Measurements from ENCODE around the gene GAB2. TPM values are rescaled to one million over a fixed set of nuclear protein-coding genes. Genes with fewer than 3 reads are reported as not detected.

The GAB2 gene
- total RNA-seq, 1 donor from 2014 or later = 10.9 TPM

- peaks cover 44% of the 10 kb centered on the region for H3K4me1 Mint-ChIP-seq (ENCODE audit: low read depth)
- H3K9me3 Mint-ChIP-seq (ENCODE audit: low read depth) = no peaks in the 10 kb centered on the region
- no peak overlapping the region for H3K4me3 Mint-ChIP-seq (ENCODE audit: unreplicated experiment)
- peak overlapping the region; percentile 91 for H3K27ac Mint-ChIP-seq (ENCODE audit: unreplicated experiment)
- no peaks in the 10 kb centered on the region for H3K27me3 Mint-ChIP-seq (ENCODE audit: low read depth)
- no peaks in the 10 kb centered on the region for H3K36me3 Mint-ChIP-seq (ENCODE audit: low read depth)
- no peak for DNase-seq (ENCODE audit: low spot score)
- TF ChIP-seq CTCF (IDR thresholded peaks at IDR 0.05) = no peak
Observed at GRCh38 chr11:78349114-78349513, 68.5 kb downstream of the GAB2 start.

GRCh38 chr11:78347956-78348355 lies 69.7 kb downstream of the GAB2 start:
- no peak for TF ChIP-seq CTCF (IDR thresholded peaks at IDR 0.05)
- no peak for DNase-seq (ENCODE audit: low spot score)
- Mint-ChIP-seq H3K4me3 (ENCODE audit: unreplicated experiment) (no peak overlapping the region), H3K36me3 (ENCODE audit: low read depth) (no peaks in the 10 kb centered on the region), H3K27ac (ENCODE audit: unreplicated experiment) (no peak overlapping the region), H3K27me3 (ENCODE audit: low read depth) (no peaks in the 10 kb centered on the region), H3K4me1 (ENCODE audit: low read depth) (peaks cover 44% of the 10 kb centered on the region), H3K9me3 (ENCODE audit: low read depth) (no peaks in the 10 kb centered on the region)

GRCh38 chr11:78346799-78347198 lies 70.8 kb downstream of the GAB2 start:
- TF ChIP-seq CTCF (IDR thresholded peaks at IDR 0.05) = no peak
- no peak overlapping the region for H3K4me3 Mint-ChIP-seq (ENCODE audit: unreplicated experiment)
- H3K27me3 Mint-ChIP-seq (ENCODE audit: low read depth) = no peaks in the 10 kb centered on the region
- H3K4me1 Mint-ChIP-seq (ENCODE audit: low read depth) = peaks cover 35% of the 10 kb centered on the region
- no peaks in the 10 kb centered on the region for H3K9me3 Mint-ChIP-seq (ENCODE audit: low read depth)
- no peaks in the 10 kb centered on the region for H3K36me3 Mint-ChIP-seq (ENCODE audit: low read depth)
- DNase-seq (ENCODE audit: low spot score) = no peak
- no peak overlapping the region for H3K27ac Mint-ChIP-seq (ENCODE audit: unreplicated experiment)

DNA sequence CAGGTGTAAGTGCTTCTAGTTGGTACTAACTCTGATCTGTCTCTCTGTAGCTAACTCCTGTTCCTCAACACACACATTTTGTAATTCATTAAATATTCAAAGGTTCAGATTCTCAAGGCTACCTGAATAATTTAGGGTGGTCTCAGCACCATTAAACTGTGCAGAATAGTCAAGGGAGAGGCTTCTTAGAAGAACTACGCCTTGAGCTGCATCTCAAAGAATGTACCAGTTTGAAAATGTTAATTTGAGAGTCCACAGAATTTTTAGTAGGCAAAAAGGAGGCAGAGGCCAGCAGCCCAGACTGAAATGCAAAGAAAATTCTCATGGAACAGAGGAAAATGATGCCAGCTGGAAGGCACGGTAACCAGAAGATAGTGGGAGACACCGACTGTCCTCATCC lies 72.2 kb downstream of the GAB2 start:
- Mint-ChIP-seq H3K27me3 (ENCODE audit: low read depth) (no peaks in the 10 kb centered on the region), H3K36me3 (ENCODE audit: low read depth) (no peaks in the 10 kb centered on the region), H3K27ac (ENCODE audit: unreplicated experiment) (no peak overlapping the region), H3K9me3 (ENCODE audit: low read depth) (no peaks in the 10 kb centered on the region), H3K4me1 (ENCODE audit: low read depth) (peaks cover 25% of the 10 kb centered on the region), H3K4me3 (ENCODE audit: unreplicated experiment) (no peak overlapping the region)
- TF ChIP-seq CTCF (IDR thresholded peaks at IDR 0.05) = no peak
- no peak for DNase-seq (ENCODE audit: low spot score)

- no peak overlapping the region for H3K4me3 Mint-ChIP-seq (ENCODE audit: unreplicated experiment)
- no peaks in the 10 kb centered on the region for H3K36me3 Mint-ChIP-seq (ENCODE audit: low read depth)
- H3K4me1 Mint-ChIP-seq (ENCODE audit: low read depth) = peaks cover 17% of the 10 kb centered on the region
- H3K27ac Mint-ChIP-seq (ENCODE audit: unreplicated experiment) = no peak overlapping the region
- no peak for TF ChIP-seq CTCF (IDR thresholded peaks at IDR 0.05)
- no peaks in the 10 kb centered on the region for H3K9me3 Mint-ChIP-seq (ENCODE audit: low read depth)
- no peaks in the 10 kb centered on the region for H3K27me3 Mint-ChIP-seq (ENCODE audit: low read depth)
- DNase-seq (ENCODE audit: low spot score) = no peak
Observed at GRCh38 chr11:78344676-78345075, 72.9 kb downstream of the GAB2 start.

Measured in chondrocyte (in vitro differentiated cells).